Vagina (tissue), 2 donors: ENCODE data around the gene EFHC1. TPM values are rescaled to one million over a fixed set of nuclear protein-coding genes. Genes with fewer than 3 reads are reported as not detected.

Experiments used
- DNase-seq, 2 donors: peaks; one replicate each; pipeline ENCODE4 v3.0.0-alpha.2; 2017; ENCODE audit errors: extremely low spot score in 2 of 2
- H3K27ac ChIP-seq: fragments of 200-600 bp; sonication (generic); one replicate; pipeline ENCODE4 v1.5.1; 2019
- H3K27me3 ChIP-seq: fragments of 200-600 bp; sonication (generic); one replicate; pipeline ENCODE4 v1.5.1; 2019
- H3K36me3 ChIP-seq, 2 donors: fragments of 200-600 bp; sonication (generic); one replicate each; pipeline ENCODE4 v1.5.1; 2017 to 2019
- H3K4me1 ChIP-seq: fragments of 200-600 bp; sonication (generic); one replicate; pipeline ENCODE4 v1.5.1; 2019
- H3K4me3 ChIP-seq, 2 donors: fragments of 200-600 bp; sonication (generic); 1 replicate in 1 of 2; 2 replicates in 1 of 2; pipeline ENCODE4 v1.5.1; 2016 to 2019
- H3K9me3 ChIP-seq: fragments of 200-600 bp; sonication (generic); one replicate; pipeline ENCODE4 v1.5.1; 2019
- CTCF ChIP-seq, 3 experiments: fragments of 450-650 bp in 2 of 3; fragments of 200-600 bp in 1 of 3; sonication (generic) in 1 of 3; IDR thresholded peaks; one replicate each; pipeline ENCODE4 v1.5.1; 2017 to 2019; ENCODE audit warnings: antibody characterized with exemption in 3 of 3, mild to moderate bottlenecking in 2 of 3, moderate library complexity in 2 of 3
- POLR2A ChIP-seq, 2 donors: fragments of 450-650 bp; IDR thresholded peaks; one replicate each; pipeline ENCODE4 v1.6.1; 2017; ENCODE audit warnings: antibody characterized with exemption in 2 of 2, mild to moderate bottlenecking in 2 of 2, moderate library complexity in 2 of 2
- POLR2AphosphoS5 ChIP-seq, 2 donors: sonication (generic); formaldehyde crosslinking; IDR thresholded peaks; one replicate each; pipeline ENCODE4 v1.9.0; 2017; ENCODE audit warnings: antibody characterized with exemption in 2 of 2, mild to moderate bottlenecking in 2 of 2, low read depth in 1 of 2; ENCODE audit not compliant: insufficient read depth in 1 of 2
- intact Hi-C: fragments of 100-400 bp; cut with DNase I; formaldehyde crosslinking; loops from one replicate; pipeline ENCODE4 v1.15.1; 2023
- total RNA-seq: library from RNA; depleted of rRNA; stranded (reverse); fragments of >200 nt; gene quantifications from one replicate; pipeline ENCODE4 v1.2.3, GENCODE V29; 2016

Gene EFHC1
- total RNA-seq, 1 donor from 2014 or later, result 27.0 TPM

DNA sequence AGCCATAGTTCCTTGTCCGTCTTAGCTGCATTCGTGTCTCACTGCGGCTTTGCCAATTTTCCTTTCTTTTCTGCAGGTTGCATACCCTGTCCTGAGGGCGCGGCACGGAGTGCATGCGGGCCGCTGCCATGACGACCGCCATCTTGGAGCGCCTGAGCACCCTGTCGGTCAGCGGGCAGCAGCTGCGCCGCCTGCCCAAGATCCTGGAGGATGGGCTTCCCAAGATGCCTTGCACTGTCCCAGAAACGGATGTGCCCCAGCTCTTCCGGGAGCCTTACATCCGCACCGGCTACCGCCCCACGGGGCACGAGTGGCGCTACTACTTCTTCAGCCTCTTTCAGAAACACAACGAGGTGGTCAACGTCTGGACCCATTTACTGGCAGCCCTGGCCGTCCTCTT lies 17.1 kb upstream of the EFHC1 start:
- Histone ChIP-seq H3K36me3 (peaks cover 0 to 5% of the 10 kb centered on the region in 2 donors), H3K27ac (no peak overlapping the region), H3K27me3 (no peaks in the 10 kb centered on the region), H3K9me3 (no peaks in the 10 kb centered on the region), H3K4me1 (no peaks in the 10 kb centered on the region), H3K4me3 (no peak overlapping the region)
- TF ChIP-seq CTCF (IDR thresholded peaks at IDR 0.05) (no peak), POLR2AphosphoS5 (IDR thresholded peaks at IDR 0.05; ENCODE audit: insufficient read depth in 1 of 2, low read depth in 1 of 2) (no peak), POLR2A (IDR thresholded peaks at IDR 0.05) (no peak)
- DNase-seq, result no peak
- intact Hi-C loops, result no loop called here

GRCh38 chr6:52403627-52404026 lies 16.5 kb upstream of the EFHC1 start:
- H3K4me3 ChIP-seq, result no peak overlapping the region
- intact Hi-C loops, result no loop called here
- H3K4me1 ChIP-seq, result no peaks in the 10 kb centered on the region
- H3K9me3 ChIP-seq, result no peaks in the 10 kb centered on the region
- DNase-seq, result no peak
- peaks cover 0 to 5% of the 10 kb centered on the region in 2 donors for H3K36me3 ChIP-seq
- TF ChIP-seq CTCF (IDR thresholded peaks at IDR 0.05) (no peak), POLR2AphosphoS5 (IDR thresholded peaks at IDR 0.05; ENCODE audit: insufficient read depth in 1 of 2, low read depth in 1 of 2) (no peak), POLR2A (IDR thresholded peaks at IDR 0.05) (no peak)
- no peak overlapping the region for H3K27ac ChIP-seq
- H3K27me3 ChIP-seq, result no peaks in the 10 kb centered on the region

- Histone ChIP-seq H3K4me3 (no peak overlapping the region), H3K9me3 (no peaks in the 10 kb centered on the region), H3K27me3 (no peaks in the 10 kb centered on the region), H3K4me1 (no peaks in the 10 kb centered on the region), H3K36me3 (peaks cover 0 to 5% of the 10 kb centered on the region in 2 donors), H3K27ac (no peak overlapping the region)
- intact Hi-C loops, result no loop called here
- TF ChIP-seq POLR2AphosphoS5 (IDR thresholded peaks at IDR 0.05; ENCODE audit: insufficient read depth in 1 of 2, low read depth in 1 of 2) (no peak), CTCF (IDR thresholded peaks at IDR 0.05) (no peak), POLR2A (IDR thresholded peaks at IDR 0.05) (no peak)
- DNase-seq, result no peak
Observed at GRCh38 chr6:52405243-52405642, 14.9 kb upstream of the EFHC1 start.

DNA sequence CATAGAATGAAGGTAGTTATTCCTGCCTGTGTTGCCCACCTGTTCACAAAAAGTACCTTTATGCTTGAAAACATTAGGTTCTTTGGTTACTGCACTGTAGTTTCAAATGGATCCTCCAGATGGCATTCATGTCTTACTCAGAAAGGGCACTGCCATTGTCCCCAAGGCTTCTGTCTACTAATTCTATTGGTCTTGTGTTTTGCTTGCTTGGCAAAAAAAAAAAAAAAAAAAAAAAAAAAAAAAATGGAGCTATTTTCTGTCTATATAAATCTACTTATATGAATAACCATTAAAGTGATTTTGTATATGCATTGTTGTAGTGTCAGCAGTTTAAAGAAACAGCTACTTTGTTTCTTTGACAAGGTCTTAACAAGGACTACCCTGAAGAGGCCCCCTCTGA lies 12.7 kb upstream of the EFHC1 start:
- H3K4me1 ChIP-seq, result no peaks in the 10 kb centered on the region
- H3K4me3 ChIP-seq, result no peak overlapping the region
- no peaks in the 10 kb centered on the region for H3K27me3 ChIP-seq
- H3K27ac ChIP-seq, result no peak overlapping the region
- TF ChIP-seq POLR2A (IDR thresholded peaks at IDR 0.05) (no peak), CTCF (IDR thresholded peaks at IDR 0.05) (no peak), POLR2AphosphoS5 (IDR thresholded peaks at IDR 0.05; ENCODE audit: insufficient read depth in 1 of 2, low read depth in 1 of 2) (no peak)
- H3K36me3 ChIP-seq, result peaks cover 0 to 5% of the 10 kb centered on the region in 2 donors
- intact Hi-C loops, result no loop called here
- DNase-seq, result no peak
- no peaks in the 10 kb centered on the region for H3K9me3 ChIP-seq

DNA sequence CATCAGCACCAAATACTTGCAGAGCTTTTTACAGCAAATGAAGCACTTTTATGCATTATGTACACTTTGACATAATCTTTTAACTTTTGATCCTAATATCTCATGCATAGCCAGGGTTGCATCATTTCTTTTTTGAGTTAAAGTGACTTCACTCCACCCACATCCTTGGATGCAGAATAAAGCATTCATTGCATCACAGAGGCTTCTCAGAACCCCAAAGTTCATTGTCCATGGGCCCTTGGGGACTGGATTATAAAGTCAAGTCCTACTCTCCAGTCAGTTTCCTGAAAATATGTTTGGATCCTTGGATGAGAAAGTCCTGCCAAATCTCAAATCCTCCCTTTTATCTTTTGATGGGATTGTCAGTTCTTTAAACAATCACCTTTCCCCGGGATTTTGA lies 10.6 kb upstream of the EFHC1 start:
- no peaks in the 10 kb centered on the region for H3K36me3 ChIP-seq
- TF ChIP-seq POLR2A (IDR thresholded peaks at IDR 0.05) (no peak), POLR2AphosphoS5 (IDR thresholded peaks at IDR 0.05; ENCODE audit: insufficient read depth in 1 of 2, low read depth in 1 of 2) (no peak), CTCF (IDR thresholded peaks at IDR 0.05) (no peak)
- no peaks in the 10 kb centered on the region for H3K27me3 ChIP-seq
- H3K4me1 ChIP-seq, result no peaks in the 10 kb centered on the region
- no peak for DNase-seq
- intact Hi-C loops, result no loop called here
- H3K4me3 ChIP-seq, result no peak overlapping the region
- H3K9me3 ChIP-seq, result no peaks in the 10 kb centered on the region
- no peak overlapping the region for H3K27ac ChIP-seq
